DMS114 treated with DMSO at 0.1 percent for 48 hours (cell line): Measurements from ENCODE around the gene RSPRY1.

Experiments
- DNase-seq: peaks from one replicate; lab custom pipeline; 2025; ENCODE audit not compliant: unreplicated experiment; lab: John Stamatoyannopoulos, UW

RSPRY1 gene

GRCh38 chr16:57152096-57153093 lies 33.7 kb upstream of the RSPRY1 start:
- DNase-seq: no peak

- DNase-seq: no peak
Measured at GRCh38 chr16:57153841-57154240, 32.3 kb upstream of the RSPRY1 start.

GRCh38 chr16:57155702-57156350 lies 30.3 kb upstream of the RSPRY1 start:
- DNase-seq: no peak

GRCh38 chr16:57156351-57156703 lies 29.8 kb upstream of the RSPRY1 start:
- no peak for DNase-seq

GRCh38 chr16:57157533-57157932 lies 28.6 kb upstream of the RSPRY1 start:
- DNase-seq: no peak

- DNase-seq: no peak
Measured at GRCh38 chr16:57159447-57159846, 26.7 kb upstream of the RSPRY1 start.

- no peak for DNase-seq
Measured at GRCh38 chr16:57163842-57164241, 22.3 kb upstream of the RSPRY1 start.

- DNase-seq: no peak
Measured at GRCh38 chr16:57165483-57165882, 20.6 kb upstream of the RSPRY1 start.

- no peak for DNase-seq
Measured at GRCh38 chr16:57165938-57166337, 20.2 kb upstream of the RSPRY1 start.

- no peak for DNase-seq
Measured at GRCh38 chr16:57166451-57166850, 19.7 kb upstream of the RSPRY1 start.

GRCh38 chr16:57166951-57167350 lies 19.2 kb upstream of the RSPRY1 start:
- no peak for DNase-seq

GRCh38 chr16:57167538-57167937 lies 18.6 kb upstream of the RSPRY1 start:
- DNase-seq: no peak

GRCh38 chr16:57167953-57168352 lies 18.2 kb upstream of the RSPRY1 start:
- peak; percentile 62 for DNase-seq

- no peak for DNase-seq
Measured at GRCh38 chr16:57169327-57169726, 16.8 kb upstream of the RSPRY1 start.

GRCh38 chr16:57172721-57173290 lies 13.3 kb upstream of the RSPRY1 start:
- DNase-seq: no peak

- DNase-seq: no peak
Measured at GRCh38 chr16:57175896-57176295, 10.2 kb upstream of the RSPRY1 start.

- DNase-seq: no peak
Measured at GRCh38 chr16:57178196-57178595, 7.9 kb upstream of the RSPRY1 start.

- no peak for DNase-seq
Measured at GRCh38 chr16:57178793-57179212, 7.3 kb upstream of the RSPRY1 start.

GRCh38 chr16:57179215-57179828 lies 6.8 kb upstream of the RSPRY1 start:
- no peak for DNase-seq

- no peak for DNase-seq
Measured at GRCh38 chr16:57184113-57184512, 2.0 kb upstream of the RSPRY1 start.

GRCh38 chr16:57184887-57185445 lies 1.2 kb upstream of the RSPRY1 start:
- peak; percentile 46 for DNase-seq
